Measurements from ENCODE around the gene FRMD4A. TPM values are rescaled to one million over a fixed set of nuclear protein-coding genes. Genes with fewer than 3 reads are reported as not detected.

FRMD4A gene
- polyA plus RNA-seq, 1 donor (not counting 4 experiments of a cell fraction or from before 2014, with no cell fraction given): 12.9 TPM

GRCh38 chr10:13930120-13930519, 400.6 kb downstream of the FRMD4A start:
- Histone ChIP-seq H3K9me3 (ENCODE audit: control insufficient read depth, low read depth, low read length) (no peaks in the 10 kb centered on the region), H3K79me2 (ENCODE audit: control insufficient read depth, insufficient read depth, low read length) (no peaks in the 10 kb centered on the region), H3K4me1 (ENCODE audit: control insufficient read depth, extremely low read depth, insufficient read depth, low read length) (no peaks in the 10 kb centered on the region), H3K27me3 (ENCODE audit: control insufficient read depth, extremely low read depth, insufficient read depth, low read length) (peaks cover 5% of the 10 kb centered on the region), H4K20me1 (ENCODE audit: control insufficient read depth, extremely low read depth, insufficient read depth, low read length) (no peaks in the 10 kb centered on the region), H3K27ac (ENCODE audit: control insufficient read depth, insufficient read depth, low read length) (no peak overlapping the region), H3K36me3 (ENCODE audit: control insufficient read depth in 2 of 2, extremely low read depth in 1 of 2, insufficient read depth in 2 of 2, low read length in 2 of 2) (no peaks in the 10 kb centered on the region), H3K9ac (ENCODE audit: control insufficient read depth, extremely low read depth, insufficient read depth, low read length) (no peak overlapping the region), H2AFZ (ENCODE audit: control insufficient read depth, low read length) (no peak overlapping the region), H3K4me3 (ENCODE audit: control insufficient read depth in 2 of 3, extremely low read depth in 1 of 3, insufficient read depth in 2 of 3, low read depth in 1 of 3, low read length in 3 of 3) (no peak overlapping the region), H3K9me1 (ENCODE audit: control insufficient read depth, extremely low read depth, insufficient read depth, low read length) (no peaks in the 10 kb centered on the region), H3K4me2 (ENCODE audit: control insufficient read depth, extremely low read depth, insufficient read depth, low read depth, low read length) (no peak overlapping the region)
- TF ChIP-seq CTCF (optimal IDR thresholded peaks at IDR 0.05 in 1 of 3, IDR thresholded peaks at IDR 0.05 in 1 of 3, conservative IDR thresholded peaks at IDR 0.05 in 1 of 3; ENCODE audit: extremely low read depth in 1 of 3, insufficient read depth in 2 of 3, low read length in 3 of 3) (no peak), EZH2 (IDR thresholded peaks at IDR 0.05; ENCODE audit: low read length) (no peak)
- DNase-seq (ENCODE audit: low read depth, low spot score) (no peak), FAIRE-seq (no peak)
- dilution Hi-C loops (cut with MboI; ENCODE audit: extremely low pct_ligation_motif_present, low sequenced_read_pairs): no loop called here

DNA sequence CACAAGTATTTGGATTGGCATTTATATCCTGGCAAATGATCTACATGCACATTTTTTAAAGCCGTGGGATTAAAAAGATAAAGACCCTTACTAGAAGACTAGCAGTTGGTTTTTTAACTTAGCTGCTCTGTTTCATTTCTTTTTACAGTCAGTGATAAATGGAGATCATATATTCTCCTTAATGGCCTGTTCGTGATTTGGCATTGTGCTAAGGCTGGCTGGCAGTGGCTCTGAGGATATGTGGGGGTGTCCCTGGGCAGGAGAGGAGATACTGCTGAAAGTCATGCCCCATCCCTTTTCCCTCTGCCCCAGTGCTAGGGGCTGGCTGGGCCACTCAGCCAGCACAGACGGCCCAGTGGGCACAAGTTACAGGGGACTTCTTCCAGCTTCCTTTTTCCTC, 402.3 kb downstream of the FRMD4A start:
- dilution Hi-C loops (cut with MboI; ENCODE audit: extremely low pct_ligation_motif_present, low sequenced_read_pairs): no loop called here
- no peak for FAIRE-seq

More for the DNA sequence above, 402.3 kb downstream of the FRMD4A start:
- H3K27me3 ChIP-seq (ENCODE audit: control insufficient read depth, extremely low read depth, insufficient read depth, low read length): peaks cover 5% of the 10 kb centered on the region
- no peaks in the 10 kb centered on the region for H3K36me3 ChIP-seq (ENCODE audit: control insufficient read depth in 2 of 2, extremely low read depth in 1 of 2, insufficient read depth in 2 of 2, low read length in 2 of 2)
- no peak overlapping the region for H2AFZ ChIP-seq (ENCODE audit: control insufficient read depth, low read length)
- H3K4me3 ChIP-seq (ENCODE audit: control insufficient read depth in 2 of 3, extremely low read depth in 1 of 3, insufficient read depth in 2 of 3, low read depth in 1 of 3, low read length in 3 of 3): no peak overlapping the region
- no peak for DNase-seq (ENCODE audit: low read depth, low spot score)
- no peaks in the 10 kb centered on the region for H3K79me2 ChIP-seq (ENCODE audit: control insufficient read depth, insufficient read depth, low read length)
- no peak overlapping the region for H3K27ac ChIP-seq (ENCODE audit: control insufficient read depth, insufficient read depth, low read length)
- no peaks in the 10 kb centered on the region for H3K4me1 ChIP-seq (ENCODE audit: control insufficient read depth, extremely low read depth, insufficient read depth, low read length)
- no peaks in the 10 kb centered on the region for H3K9me3 ChIP-seq (ENCODE audit: control insufficient read depth, low read depth, low read length)
- H3K9ac ChIP-seq (ENCODE audit: control insufficient read depth, extremely low read depth, insufficient read depth, low read length): no peak overlapping the region
- no peak for TF ChIP-seq CTCF (optimal IDR thresholded peaks at IDR 0.05 in 1 of 3, IDR thresholded peaks at IDR 0.05 in 1 of 3, conservative IDR thresholded peaks at IDR 0.05 in 1 of 3; ENCODE audit: extremely low read depth in 1 of 3, insufficient read depth in 2 of 3, low read length in 3 of 3)
- TF ChIP-seq EZH2 (IDR thresholded peaks at IDR 0.05; ENCODE audit: low read length): no peak
- no peaks in the 10 kb centered on the region for H4K20me1 ChIP-seq (ENCODE audit: control insufficient read depth, extremely low read depth, insufficient read depth, low read length)
- H3K9me1 ChIP-seq (ENCODE audit: control insufficient read depth, extremely low read depth, insufficient read depth, low read length): no peaks in the 10 kb centered on the region
- H3K4me2 ChIP-seq (ENCODE audit: control insufficient read depth, extremely low read depth, insufficient read depth, low read depth, low read length): no peak overlapping the region
